ENCODE measurements around the gene KCTD4.

GRCh38 chr13:45206340-45206739 lies 5.5 kb upstream of the KCTD4 start:
- TF ChIP-seq POLR2A (IDR thresholded peaks at IDR 0.05; ENCODE audit: low read depth, low read length) (no peak), FOS (IDR thresholded peaks at IDR 0.05; ENCODE audit: borderline replicate concordance, insufficient read depth, low read length) (peak; percentile 90)
